Measurements from ENCODE around the gene KIRREL3.

KIRREL3 gene

DNA sequence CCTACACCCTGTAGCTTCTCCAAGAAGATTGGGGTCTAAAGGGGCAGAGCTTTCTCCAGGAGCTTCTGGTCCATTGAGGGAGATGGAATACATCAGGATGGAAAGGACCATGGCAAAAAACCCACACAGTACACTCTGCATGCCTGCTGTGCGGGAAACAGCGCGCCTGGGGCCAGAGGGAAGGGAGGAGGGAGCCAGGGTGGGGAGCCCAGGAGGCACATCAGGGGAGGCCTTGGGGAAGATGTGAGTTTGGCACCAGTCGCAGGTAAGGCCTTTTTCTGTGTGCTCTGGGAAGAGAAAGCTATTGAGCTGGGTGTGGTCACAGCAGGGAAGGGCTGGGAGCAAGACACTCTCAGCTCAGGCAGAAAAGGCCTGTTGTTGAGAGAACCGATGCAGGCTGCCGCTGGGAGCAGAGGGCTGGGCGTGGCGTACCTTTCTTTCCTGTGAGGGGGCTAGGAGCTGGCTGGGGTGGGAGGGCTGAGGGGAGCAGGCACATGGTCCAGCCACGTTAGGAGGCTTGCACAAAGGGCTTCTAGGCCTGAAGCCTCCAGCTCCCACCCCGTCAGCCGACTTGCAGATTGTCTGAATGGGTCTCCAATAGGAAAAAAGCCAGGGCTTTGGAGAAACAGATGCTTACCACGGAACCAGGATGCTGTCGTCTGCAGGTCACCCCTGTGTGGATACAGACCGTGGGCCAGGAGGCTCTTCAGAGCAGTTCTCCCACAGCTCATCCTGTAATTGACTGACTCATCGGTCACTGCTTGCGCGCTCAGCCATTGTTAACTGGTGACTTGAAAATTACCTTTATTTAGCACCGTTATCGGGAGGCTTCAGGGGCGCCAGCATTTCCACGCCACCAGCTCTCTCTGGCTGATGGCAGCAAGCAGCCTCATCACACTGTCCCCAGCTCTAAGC, 407.8 kb downstream of the KIRREL3 start:
- peak; percentile 65 to 88 for DNase-seq

DNA sequence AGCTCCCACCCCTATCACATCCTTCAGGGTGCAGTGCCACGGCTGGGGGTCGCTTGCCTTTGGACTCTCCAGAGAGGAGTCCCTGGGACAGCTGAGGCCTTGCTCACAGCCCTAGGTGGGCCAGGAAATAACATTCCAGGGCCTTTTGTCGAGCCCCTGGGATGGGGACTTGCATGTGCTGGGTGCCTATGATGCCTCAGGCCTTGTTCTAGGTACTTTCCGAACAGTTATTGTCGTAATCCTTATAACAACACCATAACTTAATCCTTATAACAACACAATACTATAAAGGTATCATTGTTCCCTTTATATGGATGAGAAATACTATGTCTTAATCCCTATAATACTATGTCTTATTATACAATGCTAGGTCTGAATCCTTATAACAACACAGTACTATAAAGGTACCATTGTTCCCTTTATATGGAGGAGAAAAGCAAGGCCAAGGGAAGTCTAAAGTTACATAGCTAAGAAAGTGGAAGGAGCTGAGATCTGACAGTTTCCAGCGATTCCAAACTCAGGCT, 408.5 kb downstream of the KIRREL3 start:
- DNase-seq = no peak

DNA sequence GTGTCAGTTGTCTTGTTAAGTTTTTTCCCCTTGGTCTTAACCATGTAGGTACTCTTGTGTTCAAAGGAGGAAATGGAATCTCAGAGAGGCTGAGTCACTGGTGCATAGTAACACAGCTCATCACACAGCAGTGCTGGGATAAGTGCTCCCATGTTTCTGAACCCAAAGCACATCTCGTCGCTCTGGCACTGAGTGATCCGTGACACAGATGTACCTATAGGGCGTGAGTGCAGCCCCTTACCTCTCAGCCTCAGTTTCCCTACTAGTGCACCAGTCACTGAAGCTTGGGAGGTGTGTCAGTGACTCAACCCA, 411.1 kb downstream of the KIRREL3 start:
- DNase-seq = no peak

DNA sequence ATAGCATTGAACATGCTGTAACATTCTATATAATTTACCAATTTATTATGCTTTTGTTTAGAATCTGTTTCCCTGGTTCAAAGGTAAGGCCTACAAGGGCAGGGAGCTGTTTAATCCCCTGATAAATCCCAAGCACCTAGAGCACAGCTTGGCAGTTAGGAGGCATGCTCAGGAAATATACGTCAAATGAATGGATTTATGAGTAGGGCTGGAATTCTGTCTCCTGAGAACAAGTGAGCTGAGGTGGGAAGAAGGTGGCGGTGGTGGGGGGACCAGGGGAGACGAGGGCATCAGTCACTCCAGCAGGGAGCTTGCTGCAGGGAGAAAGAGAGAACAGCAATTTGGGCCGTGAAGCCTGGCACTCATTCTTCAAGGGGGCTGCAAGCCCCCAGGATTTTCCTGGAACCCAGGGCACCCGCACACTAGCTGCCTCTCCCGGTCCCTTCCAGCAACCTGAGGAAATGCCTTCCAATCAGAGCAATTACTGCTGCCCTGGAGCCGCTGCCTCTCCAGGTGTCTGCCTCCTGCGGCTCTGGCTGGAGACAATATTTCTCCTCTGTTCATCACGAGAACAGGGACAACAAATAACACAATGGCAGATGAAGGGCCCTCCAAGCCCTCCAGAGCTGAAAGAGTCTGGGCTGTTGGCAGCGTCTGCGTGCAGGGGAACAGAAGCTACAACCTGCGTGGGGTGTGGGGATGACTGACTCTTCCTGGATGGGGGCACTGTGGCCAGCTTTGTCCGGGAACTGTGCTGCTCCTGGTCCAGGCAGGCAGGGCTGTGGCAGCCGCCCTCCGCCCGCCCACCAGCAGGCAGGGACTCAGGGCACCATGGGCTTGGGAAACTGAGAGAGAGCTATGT, 411.7 kb downstream of the KIRREL3 start:
- DNase-seq = peak; percentile 80 to 89

DNA sequence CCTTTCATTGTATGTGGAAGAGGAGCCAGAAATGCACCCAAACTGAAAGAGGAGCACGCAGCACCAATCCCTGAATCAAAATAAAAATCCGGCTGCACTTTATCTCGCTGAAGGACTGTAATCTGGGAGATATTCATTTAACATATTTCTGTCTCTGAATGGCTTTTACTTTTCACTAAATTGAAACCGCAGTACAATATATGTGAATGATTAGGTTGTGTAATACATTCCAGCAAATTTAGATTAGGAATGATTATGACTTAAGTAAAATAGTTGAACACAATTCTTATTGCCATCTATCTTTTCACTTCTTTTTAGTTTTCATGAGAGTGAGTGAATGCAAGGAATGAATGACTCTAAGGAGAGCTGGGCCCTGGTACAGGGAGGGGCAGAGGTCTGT, 413.0 kb downstream of the KIRREL3 start:
- DNase-seq = no peak

DNA sequence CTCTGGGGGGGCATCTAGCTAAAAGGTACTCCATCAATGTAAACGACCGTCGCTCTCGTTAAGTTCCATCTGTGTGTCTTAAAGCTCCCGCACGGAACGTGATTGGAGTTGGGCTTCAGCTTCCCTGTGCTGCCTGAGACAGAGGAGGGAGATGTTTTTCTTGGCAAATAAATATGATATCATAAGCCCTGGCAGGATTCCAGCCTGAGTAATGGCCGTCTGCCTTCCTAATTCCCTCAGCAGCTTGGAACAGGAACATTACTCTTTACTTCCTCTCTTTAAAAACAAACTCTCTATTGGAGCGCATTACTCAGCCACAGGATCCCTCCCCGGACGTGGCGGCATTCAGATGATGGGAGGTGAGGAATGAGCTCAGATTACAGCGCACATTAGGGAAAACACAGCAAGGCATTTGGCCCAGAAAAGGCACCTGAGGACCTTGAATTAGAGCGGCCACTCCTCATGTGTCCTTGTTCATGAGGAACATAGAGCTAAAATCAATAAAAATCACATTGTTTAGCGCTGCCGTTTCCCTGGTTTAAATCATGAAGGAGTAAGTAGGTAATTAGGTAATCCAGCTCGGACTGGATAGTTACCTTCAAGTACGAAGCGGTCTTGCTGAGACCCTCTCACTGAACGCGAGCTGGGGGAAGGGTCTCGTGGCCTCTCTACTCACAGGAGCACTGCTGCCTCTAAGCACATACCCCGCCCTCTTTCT, 414.6 kb downstream of the KIRREL3 start:
- DNase-seq = peak; percentile 55 to 70

DNA sequence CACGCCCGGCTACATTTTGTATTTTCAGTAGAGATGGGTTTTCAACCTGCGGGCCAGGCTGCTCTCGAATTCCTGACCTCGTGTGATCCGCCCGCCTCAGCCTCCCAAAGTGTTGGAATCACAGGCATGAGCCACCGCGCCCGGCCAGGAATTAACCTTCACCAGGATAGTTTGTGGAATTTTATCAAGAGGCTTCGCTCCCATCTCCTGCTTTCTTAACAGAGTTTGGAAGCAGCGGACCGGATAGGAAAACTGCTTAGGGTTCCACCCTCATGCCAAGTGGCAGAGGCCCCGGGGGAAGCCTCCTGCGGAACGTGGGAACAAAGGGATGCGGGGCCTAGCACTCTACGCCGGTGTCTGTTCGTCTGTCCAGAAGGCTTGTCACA, 415.2 kb downstream of the KIRREL3 start:
- DNase-seq = no peak

DNA sequence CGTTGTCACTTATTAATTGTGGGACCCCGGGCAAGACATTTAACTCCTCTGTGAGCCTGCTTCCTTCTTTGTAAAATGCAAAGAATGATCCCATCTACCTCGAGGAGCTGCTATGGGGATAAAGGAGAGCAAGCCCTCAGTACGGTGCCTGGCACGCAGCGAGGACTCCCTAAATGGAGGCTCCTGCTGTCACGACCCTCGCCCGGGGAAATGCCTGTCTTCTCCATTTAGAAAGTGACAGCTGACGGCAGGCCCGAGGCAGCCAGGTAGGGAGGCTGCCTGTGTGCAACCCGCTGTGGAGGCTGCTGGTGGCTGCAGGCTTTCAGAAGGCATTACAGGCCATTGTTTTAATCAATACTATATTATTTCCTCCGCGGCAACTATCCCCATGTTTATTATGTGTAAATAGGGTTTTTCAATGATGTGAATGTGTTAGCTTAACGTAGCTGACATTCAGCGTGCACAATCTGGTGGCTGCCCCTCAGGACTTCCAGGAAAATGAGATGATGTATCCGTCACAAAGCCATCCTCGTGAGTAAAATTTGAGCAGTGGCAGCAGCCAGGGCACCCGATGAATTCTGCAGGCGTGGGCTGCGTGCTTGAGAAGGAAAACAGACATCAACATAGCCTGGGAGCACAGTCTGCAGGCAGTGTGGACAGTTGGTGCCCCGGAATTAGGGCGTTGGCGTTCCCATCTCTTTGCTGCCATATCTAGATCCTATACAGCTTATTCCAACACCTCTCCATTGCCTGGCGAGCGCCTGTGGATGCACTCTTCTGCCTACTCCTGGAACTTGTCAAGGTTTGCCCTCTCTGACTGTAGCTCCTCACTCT, 416.8 kb downstream of the KIRREL3 start:
- no peak for DNase-seq

DNA sequence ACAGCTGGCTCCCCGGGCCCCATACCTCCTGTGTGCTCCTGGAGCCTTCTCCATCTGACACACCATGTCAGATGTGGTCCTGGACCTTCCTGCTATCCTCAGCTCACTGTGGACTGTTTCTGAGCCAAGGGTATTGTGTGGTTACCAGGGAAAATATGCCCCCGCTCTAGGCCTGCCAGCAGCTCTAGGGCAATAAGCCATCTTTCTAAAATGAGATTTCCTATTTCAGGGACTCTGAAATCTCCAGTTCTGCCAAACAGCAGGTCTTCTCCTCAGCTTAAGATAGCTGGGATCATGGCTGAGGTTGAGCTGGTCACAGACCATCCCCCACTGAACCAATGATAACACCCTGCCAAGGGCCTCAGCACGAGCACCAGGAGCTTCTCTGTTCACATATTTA, 417.5 kb downstream of the KIRREL3 start:
- DNase-seq = no peak

DNA sequence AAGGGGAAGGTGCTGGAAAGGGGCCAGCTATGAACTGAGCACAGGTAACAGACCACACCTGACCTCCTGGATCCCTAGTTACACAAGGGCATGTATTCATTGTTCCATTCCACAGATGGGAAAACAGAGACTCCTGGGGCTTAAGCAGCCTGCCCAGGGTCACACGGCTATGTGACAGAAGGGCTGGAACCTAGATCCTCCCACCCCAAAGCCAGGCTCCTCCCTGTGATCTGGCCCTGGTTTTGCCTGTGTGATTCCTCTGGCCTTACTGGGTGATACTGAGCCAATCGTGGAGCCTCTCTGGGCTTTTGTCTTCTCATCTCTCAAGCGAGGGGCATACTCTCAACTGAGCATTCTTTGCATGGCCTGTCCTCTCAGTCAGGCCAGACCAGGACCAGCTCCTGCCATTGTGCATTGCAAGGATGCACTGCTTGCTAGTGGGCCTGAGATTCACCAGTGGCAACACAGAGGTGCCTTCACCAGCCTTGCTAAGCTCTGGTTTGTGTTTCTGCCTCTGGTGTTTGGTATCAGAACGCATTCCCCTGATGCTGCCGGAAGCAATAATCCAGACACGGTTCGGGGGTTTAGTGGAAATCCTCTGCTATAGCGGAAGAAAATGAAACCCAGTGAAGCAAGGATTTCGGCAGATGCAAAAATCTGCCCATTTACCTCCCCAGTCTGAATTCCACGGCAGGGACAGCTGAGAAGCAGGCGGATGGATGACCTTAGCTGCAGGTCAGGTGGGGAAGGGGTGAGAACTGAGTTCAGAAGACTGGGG, 418.5 kb downstream of the KIRREL3 start:
- no peak for DNase-seq

DNA sequence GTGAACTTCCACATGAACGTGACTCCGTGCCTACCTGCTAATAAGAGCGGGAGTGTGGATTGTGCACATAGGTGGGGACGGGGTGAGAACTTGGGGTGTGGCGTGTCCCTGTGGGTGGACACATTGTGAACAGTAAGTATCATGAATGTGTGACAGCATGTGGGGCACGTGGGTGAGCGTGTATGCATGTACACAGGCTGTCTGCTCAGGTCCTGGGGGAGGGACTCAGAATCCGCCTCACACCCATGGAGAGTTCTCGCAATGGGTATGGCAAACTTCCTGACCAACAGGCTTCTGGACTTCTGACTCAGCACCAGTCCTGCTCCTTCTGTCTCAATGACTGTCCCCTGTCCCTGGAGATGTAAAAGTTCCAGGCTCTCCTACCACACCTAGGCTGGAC, 422.1 kb downstream of the KIRREL3 start:
- no peak for DNase-seq

DNA sequence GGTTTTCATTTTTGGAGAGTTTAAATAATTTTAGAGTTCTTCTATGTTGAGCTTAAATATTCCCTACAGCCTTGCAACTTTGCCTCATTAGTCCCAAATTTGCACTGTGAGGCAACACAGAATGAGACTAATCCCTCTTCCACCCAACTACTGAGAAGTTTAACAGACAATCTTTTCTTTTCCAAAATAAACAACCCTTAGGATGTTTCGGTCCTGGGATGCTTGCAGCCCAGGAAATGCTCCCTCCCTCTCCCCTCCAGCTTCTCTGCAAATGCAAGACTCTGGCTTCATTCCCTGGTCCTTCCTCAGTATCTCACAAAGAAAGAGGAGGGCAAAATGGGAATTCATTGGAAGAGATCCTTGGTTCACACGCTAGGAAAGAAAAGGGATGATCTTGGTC, 422.5 kb downstream of the KIRREL3 start:
- DNase-seq = no peak

DNA sequence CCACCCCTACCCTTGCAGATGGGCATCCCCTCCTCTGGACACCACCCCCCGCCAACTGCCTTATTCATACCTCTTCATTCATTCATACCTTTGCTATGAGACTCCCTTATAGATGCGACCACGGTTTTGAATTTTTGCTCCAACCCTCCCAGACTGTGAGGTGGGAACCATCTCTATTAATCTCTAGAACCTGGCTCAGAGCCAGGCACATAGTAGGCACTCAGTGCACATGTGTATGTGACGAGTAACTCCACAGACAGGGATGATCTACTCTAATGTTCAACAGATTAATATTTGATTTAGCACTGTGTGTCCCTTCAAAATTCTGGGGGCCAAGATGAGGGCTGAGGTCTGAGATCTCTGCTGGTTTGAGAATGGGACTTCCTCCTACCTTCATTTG, 424.7 kb downstream of the KIRREL3 start:
- no peak for DNase-seq

DNA sequence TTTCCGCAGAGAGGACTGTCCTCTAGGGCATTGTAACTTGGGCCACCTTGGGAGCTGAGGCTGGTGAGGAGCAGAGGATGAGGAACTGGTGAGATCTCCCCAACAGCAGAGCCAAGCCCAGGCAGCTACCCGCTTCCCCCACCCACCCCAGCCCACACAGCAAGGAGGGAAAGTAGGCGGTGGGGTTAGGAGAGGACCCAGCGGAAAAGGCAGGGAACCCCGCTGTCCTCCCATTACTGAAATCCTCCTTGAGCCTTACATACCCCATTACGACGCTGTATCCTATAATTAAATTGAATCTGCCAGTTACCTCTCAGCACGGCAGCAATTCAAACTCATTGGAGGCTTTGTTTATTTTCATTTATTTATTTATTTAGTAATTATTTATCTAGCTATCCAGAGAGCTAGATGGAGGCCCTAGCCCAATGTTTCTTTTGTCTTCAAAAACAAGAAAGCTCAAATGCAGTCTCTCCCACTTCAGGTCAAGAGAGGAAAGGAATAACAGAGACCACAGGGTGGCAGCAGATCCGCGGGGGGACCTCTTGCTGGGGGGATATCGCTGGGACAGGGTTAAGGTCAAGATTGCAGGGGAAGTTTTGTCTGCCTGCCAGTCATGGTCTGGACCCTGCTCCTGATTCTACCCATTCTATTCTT, 427.1 kb downstream of the KIRREL3 start:
- DNase-seq = no peak

DNA sequence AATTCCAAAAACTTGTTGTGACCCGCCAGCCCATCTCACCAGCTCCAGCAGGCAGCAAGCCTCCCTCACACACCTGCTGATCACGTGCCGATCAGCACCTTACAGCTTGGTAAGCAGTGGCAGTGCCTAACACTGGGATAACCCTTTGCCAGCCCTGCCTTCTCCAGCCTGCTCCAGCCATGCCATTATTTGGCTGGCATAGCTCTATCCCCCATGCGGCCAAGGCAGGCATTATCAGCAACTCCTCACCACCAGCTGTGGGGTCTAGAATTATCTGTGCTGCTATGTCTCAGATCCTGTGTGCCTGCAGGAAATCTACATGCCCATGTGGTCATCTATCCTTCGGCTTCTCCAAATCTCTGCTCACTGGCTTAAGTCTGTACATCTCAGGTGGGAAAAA, 430.1 kb downstream of the KIRREL3 start:
- no peak for DNase-seq

DNA sequence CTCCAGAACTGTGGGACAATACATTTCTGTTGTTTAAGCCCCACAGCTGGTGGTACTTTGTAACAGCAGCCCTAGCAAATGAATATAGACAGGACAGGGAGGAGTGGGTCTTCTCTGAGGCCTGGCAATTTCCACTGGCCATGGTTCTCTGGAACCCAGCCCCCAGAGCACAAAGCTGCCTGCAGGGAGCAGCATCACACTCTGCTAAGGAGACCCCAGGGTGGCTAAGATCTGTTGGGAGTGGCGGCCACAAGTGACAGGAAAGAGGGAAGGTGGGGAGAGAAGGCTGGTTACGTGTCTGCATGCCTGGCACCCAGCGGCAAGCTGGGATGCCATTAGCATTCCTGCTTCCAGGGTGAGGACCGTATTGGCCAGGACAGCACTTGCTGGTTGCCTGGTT, 433.2 kb downstream of the KIRREL3 start:
- no peak for DNase-seq

DNA sequence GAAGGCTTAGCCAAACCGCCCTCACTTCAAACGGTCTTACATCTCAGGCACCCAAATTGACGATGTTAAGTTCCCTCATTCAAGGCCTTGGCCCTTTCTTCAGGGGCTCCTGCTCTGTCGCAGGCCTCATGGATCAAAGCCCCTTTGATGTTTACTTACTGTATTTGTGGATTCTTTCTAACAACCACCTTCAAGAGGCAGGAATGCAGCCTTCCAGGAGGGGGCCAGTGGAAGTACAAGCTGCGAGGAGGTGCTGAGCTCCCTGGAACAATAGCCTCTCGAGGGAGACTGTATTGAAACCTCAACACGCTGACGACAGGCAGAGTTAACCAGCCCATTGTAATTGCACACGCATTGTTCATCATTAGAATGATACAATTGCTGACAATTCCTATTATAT, 436.0 kb downstream of the KIRREL3 start:
- no peak for DNase-seq

DNA sequence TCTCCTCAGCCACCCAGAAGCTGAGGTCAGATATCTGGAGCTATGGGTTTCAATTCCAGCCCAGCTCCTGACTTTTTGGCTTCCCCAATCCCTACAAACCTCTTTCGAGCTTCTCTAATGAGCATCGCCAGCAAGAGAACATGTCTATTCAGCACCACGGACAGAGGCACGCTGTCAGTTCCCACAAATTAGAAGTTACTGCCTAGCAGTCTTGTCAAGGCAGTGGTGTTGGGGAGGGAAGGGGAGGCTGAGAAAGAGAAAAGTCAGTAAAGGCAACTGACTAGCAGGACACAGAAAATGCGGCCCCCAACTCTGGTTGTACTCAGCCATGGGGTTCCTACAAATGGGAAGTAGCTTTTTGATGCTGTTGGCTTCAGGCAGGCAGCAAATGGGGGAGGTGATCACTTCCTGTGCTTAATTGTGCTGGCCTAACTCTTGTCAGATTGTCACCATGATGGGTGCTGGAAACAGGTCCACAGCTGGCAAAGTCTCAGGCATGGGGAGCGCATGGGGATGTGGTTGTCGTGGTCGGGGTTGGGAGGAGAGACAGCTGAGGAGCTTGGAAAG, 439.2 kb downstream of the KIRREL3 start:
- DNase-seq = no peak

DNA sequence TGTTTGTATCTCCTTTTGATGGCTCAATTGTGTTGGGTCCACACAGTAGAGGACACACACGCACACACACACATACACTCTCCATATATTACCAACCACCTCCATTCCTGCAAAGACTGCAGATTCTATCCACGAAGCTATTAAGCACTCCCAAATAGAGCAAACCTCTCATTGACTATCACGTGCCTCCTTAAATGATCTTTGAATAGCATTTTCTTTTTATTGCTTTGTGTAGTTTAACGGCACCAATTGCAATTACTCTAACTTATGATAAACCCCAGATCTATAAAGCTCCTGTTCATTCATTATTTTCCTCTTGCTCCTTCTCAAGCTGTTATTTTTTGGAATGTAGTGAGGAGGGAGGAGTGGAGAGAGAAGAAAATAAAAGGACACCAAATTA, 440.3 kb downstream of the KIRREL3 start:
- DNase-seq = peak in 1 of 2 experiments; percentile 10
